ENCODE measurements around the gene SLC25A36.
A peak's percentile ranks its signal among the peaks of the same experiment; 100 is the strongest.
"Not testable (repeated sequence)": the region's sequence is repeated elsewhere in the genome, so short reads cannot be mapped to it uniquely, and the experiment has no call there.

The SLC25A36 gene

GRCh38 chr3:140933109-140933508 lies 8.5 kb upstream of the SLC25A36 start:
- no peak for DNase-seq

GRCh38 chr3:140933552-140933951 lies 8.1 kb upstream of the SLC25A36 start:
- no peak for DNase-seq

- DNase-seq = not testable (repeated sequence)
Observed at GRCh38 chr3:140939305-140939704, 2.3 kb upstream of the SLC25A36 start.

GRCh38 chr3:140941090-140941433 lies 574 bp upstream of the SLC25A36 start:
- no peak for DNase-seq

- DNase-seq = peak; percentile 62
Observed at GRCh38 chr3:140942221-140943104, 827 bp downstream of the SLC25A36 start.

GRCh38 chr3:140943781-140944552 lies 2.3 kb downstream of the SLC25A36 start:
- no peak for DNase-seq

- DNase-seq = no peak
Observed at GRCh38 chr3:140948460-140949249, 7.0 kb downstream of the SLC25A36 start.

GRCh38 chr3:140950144-140950543 lies 8.5 kb downstream of the SLC25A36 start:
- no peak for DNase-seq

- DNase-seq = no peak
Observed at GRCh38 chr3:140950863-140951262, 9.2 kb downstream of the SLC25A36 start.

- not testable (repeated sequence) for DNase-seq
Observed at GRCh38 chr3:140951750-140952149, 10.1 kb downstream of the SLC25A36 start.

GRCh38 chr3:140953028-140953960 lies 11.7 kb downstream of the SLC25A36 start:
- DNase-seq = no peak

- DNase-seq = no peak
Observed at GRCh38 chr3:140954576-140954975, 12.9 kb downstream of the SLC25A36 start.

- DNase-seq = no peak
Observed at GRCh38 chr3:140955645-140956044, 14.0 kb downstream of the SLC25A36 start.

GRCh38 chr3:140956058-140956835 lies 14.6 kb downstream of the SLC25A36 start:
- DNase-seq = no peak

GRCh38 chr3:140972833-140973232 lies 31.2 kb downstream of the SLC25A36 start:
- DNase-seq = peak; percentile 4

GRCh38 chr3:140974900-140975299 lies 33.3 kb downstream of the SLC25A36 start:
- no peak for DNase-seq

- DNase-seq = no peak
Observed at GRCh38 chr3:140980663-140981062, 39.0 kb downstream of the SLC25A36 start.

- not testable (repeated sequence) for DNase-seq
Observed at GRCh38 chr3:140987792-140988191, 46.2 kb downstream of the SLC25A36 start.

GRCh38 chr3:140994316-140994715 lies 52.7 kb downstream of the SLC25A36 start:
- DNase-seq = no peak

GRCh38 chr3:140994861-140995260 lies 53.2 kb downstream of the SLC25A36 start:
- DNase-seq = not testable (repeated sequence)

GRCh38 chr3:140995881-140996280 lies 54.2 kb downstream of the SLC25A36 start:
- DNase-seq = no peak

Measured in DMS79 treated with DMSO at 0.1 percent for 48 hours (cell line).